Measurements from ENCODE around the gene ARHGEF17.

ARHGEF17 gene

GRCh38 chr11:73275381-73275750 is 32.7 kb upstream of the ARHGEF17 start:
- WGBS (ENCODE audit: extremely low coverage, insufficient coverage, insufficient read length), result no CpG with 5 or more reads among the region's 4 CpGs
- peaks cover 34% of the 10 kb centered on the region for H3K79me1 ChIP-seq (ENCODE audit: low read length)
- H3K4me1 ChIP-seq (ENCODE audit: control insufficient read depth in 1 of 2, insufficient read depth in 2 of 2, low read length in 2 of 2), result peaks cover 42 to 51% of the 10 kb centered on the region in 2 experiments
- H3K9ac ChIP-seq (ENCODE audit: low read length), result no peak overlapping the region
- peak overlapping the region; percentile 80 for H3K18ac ChIP-seq (ENCODE audit: low read length)
- no peak overlapping the region for H3K14ac ChIP-seq (ENCODE audit: low read length)
- no peak overlapping the region for H4K12ac ChIP-seq (ENCODE audit: low read depth, low read length)
- H3K4me2 ChIP-seq (ENCODE audit: low read length), result peak overlapping the region; percentile 38
- peak; percentile 92 to 96 for DNase-seq
- H4K91ac ChIP-seq (ENCODE audit: low read depth, low read length), result peak overlapping the region; percentile 92
- H3K4ac ChIP-seq (ENCODE audit: low read depth, low read length), result peak overlapping the region; percentile 87
- H3K27ac ChIP-seq (ENCODE audit: low read depth, low read length), result peak overlapping the region; percentile 84
- H2BK5ac ChIP-seq (ENCODE audit: low read depth, low read length, poor library complexity), result no peak overlapping the region
- H3K23ac ChIP-seq (ENCODE audit: low read length), result no peak overlapping the region
- no peak overlapping the region for H2AK5ac ChIP-seq (ENCODE audit: low read length)
- peaks cover 0 to 2% of the 10 kb centered on the region in 2 experiments for H3K36me3 ChIP-seq (ENCODE audit: control insufficient read depth in 1 of 2, insufficient read depth in 2 of 2, low read length in 2 of 2)
- peak overlapping the region; percentile 33 for H2BK120ac ChIP-seq (ENCODE audit: insufficient read depth, low read length, poor library complexity)
- H3K79me2 ChIP-seq (ENCODE audit: control insufficient read depth, insufficient read depth, low read length, poor library complexity), result peaks cover 28% of the 10 kb centered on the region
- no peaks in the 10 kb centered on the region for H3K9me3 ChIP-seq (ENCODE audit: insufficient read depth, low read depth, low read length)
- no peak overlapping the region for H2AFZ ChIP-seq (ENCODE audit: insufficient read depth, low read length, poor library complexity)
- no peak overlapping the region for H3K4me3 ChIP-seq (ENCODE audit: low read depth, low read length)
- H3K27me3 ChIP-seq (ENCODE audit: insufficient read depth, low read length), result no peaks in the 10 kb centered on the region
- no peak overlapping the region for H2BK12ac ChIP-seq (ENCODE audit: low read length)
- no peak overlapping the region for H4K8ac ChIP-seq (ENCODE audit: low read depth, low read length)

DNA sequence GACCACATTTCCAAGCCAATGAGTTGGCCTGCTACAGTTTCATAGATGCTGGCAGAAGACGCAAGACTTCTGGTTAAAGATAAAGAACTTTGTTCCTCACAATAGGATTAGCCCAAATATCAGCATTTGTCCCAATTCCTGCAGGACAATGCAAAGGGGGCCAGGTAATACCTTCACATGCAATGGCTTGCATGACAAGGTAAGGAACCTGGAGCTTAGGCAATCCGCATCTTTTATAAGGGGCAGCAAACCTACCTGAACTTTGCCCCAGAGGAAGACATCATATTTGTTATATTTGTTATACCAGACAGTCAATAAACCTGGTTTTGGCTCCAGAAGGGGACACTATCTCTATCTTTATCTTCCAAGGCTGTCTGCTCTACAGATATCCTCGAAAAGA is 30.6 kb upstream of the ARHGEF17 start:
- no CpG with 5 or more reads among the region's 3 CpGs for WGBS (ENCODE audit: extremely low coverage, insufficient coverage, insufficient read length)
- Histone ChIP-seq H3K4me2 (ENCODE audit: low read length) (no peak overlapping the region), H2BK120ac (ENCODE audit: insufficient read depth, low read length, poor library complexity) (no peak overlapping the region)

DNA sequence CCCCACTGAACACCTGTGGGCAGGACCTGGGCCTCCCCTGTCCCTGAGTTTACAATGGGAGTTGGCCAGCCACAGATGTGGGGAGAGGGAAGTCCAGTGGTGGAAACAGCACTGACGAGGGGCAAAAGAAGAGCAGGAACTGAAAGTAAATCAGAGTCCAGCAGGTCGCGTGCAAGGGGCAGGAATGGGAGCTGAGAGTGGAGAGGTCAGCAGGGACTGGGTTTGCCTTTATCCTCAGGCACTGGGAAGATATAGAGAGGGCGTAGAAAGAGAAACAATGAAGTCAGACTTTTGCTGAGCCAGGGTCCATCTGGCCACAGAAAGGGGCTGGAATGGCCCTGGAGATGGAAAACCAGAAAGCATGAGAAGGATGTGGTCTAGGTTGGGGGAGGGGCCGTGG is 27.4 kb upstream of the ARHGEF17 start:
- no peak overlapping the region for H2BK120ac ChIP-seq (ENCODE audit: insufficient read depth, low read length, poor library complexity)
- no peak overlapping the region for H2AK5ac ChIP-seq (ENCODE audit: low read length)
- H3K4ac ChIP-seq (ENCODE audit: low read depth, low read length), result peak overlapping the region; percentile 41
- no peaks in the 10 kb centered on the region for H3K27me3 ChIP-seq (ENCODE audit: insufficient read depth, low read length)
- H3K4me1 ChIP-seq (ENCODE audit: control insufficient read depth in 1 of 2, insufficient read depth in 2 of 2, low read length in 2 of 2), result peaks cover 37 to 48% of the 10 kb centered on the region in 2 experiments
- peaks cover 8% of the 10 kb centered on the region for H3K79me1 ChIP-seq (ENCODE audit: low read length)
- no peak overlapping the region for H3K23ac ChIP-seq (ENCODE audit: low read length)
- peaks cover 9 to 18% of the 10 kb centered on the region in 2 experiments for H3K36me3 ChIP-seq (ENCODE audit: control insufficient read depth in 1 of 2, insufficient read depth in 2 of 2, low read length in 2 of 2)
- peak in 1 of 2 donors; percentile 29 for DNase-seq
- H3K27ac ChIP-seq (ENCODE audit: low read depth, low read length), result no peak overlapping the region
- no peak overlapping the region for H4K8ac ChIP-seq (ENCODE audit: low read depth, low read length)
- no peak overlapping the region for H2AFZ ChIP-seq (ENCODE audit: insufficient read depth, low read length, poor library complexity)
- WGBS (ENCODE audit: extremely low coverage, insufficient coverage, insufficient read length), result no CpG with 5 or more reads among the region's 5 CpGs
- no peak overlapping the region for H3K4me3 ChIP-seq (ENCODE audit: low read depth, low read length)
- H3K18ac ChIP-seq (ENCODE audit: low read length), result no peak overlapping the region
- no peaks in the 10 kb centered on the region for H3K9me3 ChIP-seq (ENCODE audit: insufficient read depth, low read depth, low read length)
- H4K91ac ChIP-seq (ENCODE audit: low read depth, low read length), result no peak overlapping the region
- peaks cover 24% of the 10 kb centered on the region for H3K79me2 ChIP-seq (ENCODE audit: control insufficient read depth, insufficient read depth, low read length, poor library complexity)
- no peak overlapping the region for H3K4me2 ChIP-seq (ENCODE audit: low read length)
- no peak overlapping the region for H2BK5ac ChIP-seq (ENCODE audit: low read depth, low read length, poor library complexity)
- no peak overlapping the region for H3K14ac ChIP-seq (ENCODE audit: low read length)
- no peak overlapping the region for H2BK12ac ChIP-seq (ENCODE audit: low read length)
- no peak overlapping the region for H3K9ac ChIP-seq (ENCODE audit: low read length)
- H4K12ac ChIP-seq (ENCODE audit: low read depth, low read length), result no peak overlapping the region

More for the DNA sequence above, 30.6 kb upstream of the ARHGEF17 start:
- no peak overlapping the region for H2BK12ac ChIP-seq (ENCODE audit: low read length)
- no peak overlapping the region for H3K9ac ChIP-seq (ENCODE audit: low read length)
- H3K79me1 ChIP-seq (ENCODE audit: low read length), result peaks cover 17% of the 10 kb centered on the region
- H3K14ac ChIP-seq (ENCODE audit: low read length), result no peak overlapping the region
- H3K79me2 ChIP-seq (ENCODE audit: control insufficient read depth, insufficient read depth, low read length, poor library complexity), result peaks cover 29% of the 10 kb centered on the region
- H3K27me3 ChIP-seq (ENCODE audit: insufficient read depth, low read length), result no peaks in the 10 kb centered on the region
- no peak overlapping the region for H3K4me3 ChIP-seq (ENCODE audit: low read depth, low read length)
- no peak overlapping the region for H2AK5ac ChIP-seq (ENCODE audit: low read length)
- no peak overlapping the region for H4K12ac ChIP-seq (ENCODE audit: low read depth, low read length)
- peak overlapping the region; percentile 25 for H3K4ac ChIP-seq (ENCODE audit: low read depth, low read length)
- H3K9me3 ChIP-seq (ENCODE audit: insufficient read depth, low read depth, low read length), result no peaks in the 10 kb centered on the region
- peaks cover 4 to 16% of the 10 kb centered on the region in 2 experiments for H3K36me3 ChIP-seq (ENCODE audit: control insufficient read depth in 1 of 2, insufficient read depth in 2 of 2, low read length in 2 of 2)
- no peak overlapping the region for H4K8ac ChIP-seq (ENCODE audit: low read depth, low read length)
- H4K91ac ChIP-seq (ENCODE audit: low read depth, low read length), result no peak overlapping the region
- no peak overlapping the region for H3K18ac ChIP-seq (ENCODE audit: low read length)
- peak overlapping the region; percentile 15 for H3K27ac ChIP-seq (ENCODE audit: low read depth, low read length)
- no peak for DNase-seq
- no peak overlapping the region for H2AFZ ChIP-seq (ENCODE audit: insufficient read depth, low read length, poor library complexity)
- no peak overlapping the region for H2BK5ac ChIP-seq (ENCODE audit: low read depth, low read length, poor library complexity)
- H3K23ac ChIP-seq (ENCODE audit: low read length), result no peak overlapping the region
- H3K4me1 ChIP-seq (ENCODE audit: control insufficient read depth in 1 of 2, insufficient read depth in 2 of 2, low read length in 2 of 2), result peaks cover 39 to 49% of the 10 kb centered on the region in 2 experiments

- WGBS (ENCODE audit: extremely low coverage, insufficient coverage, insufficient read length), result no CpG with 5 or more reads among the region's 3 CpGs
- peaks cover 24% of the 10 kb centered on the region for H3K79me2 ChIP-seq (ENCODE audit: control insufficient read depth, insufficient read depth, low read length, poor library complexity)
- H3K14ac ChIP-seq (ENCODE audit: low read length), result peak overlapping the region; percentile 21
- no peak for DNase-seq
- no peak overlapping the region for H4K91ac ChIP-seq (ENCODE audit: low read depth, low read length)
- no peak overlapping the region for H3K18ac ChIP-seq (ENCODE audit: low read length)
- no peak overlapping the region for H2BK12ac ChIP-seq (ENCODE audit: low read length)
- no peak overlapping the region for H4K12ac ChIP-seq (ENCODE audit: low read depth, low read length)
- H2BK5ac ChIP-seq (ENCODE audit: low read depth, low read length, poor library complexity), result no peak overlapping the region
- H3K79me1 ChIP-seq (ENCODE audit: low read length), result peaks cover 8% of the 10 kb centered on the region
- H3K9me3 ChIP-seq (ENCODE audit: insufficient read depth, low read depth, low read length), result no peaks in the 10 kb centered on the region
- no peak overlapping the region for H4K8ac ChIP-seq (ENCODE audit: low read depth, low read length)
- no peaks in the 10 kb centered on the region for H3K27me3 ChIP-seq (ENCODE audit: insufficient read depth, low read length)
- H3K4me1 ChIP-seq (ENCODE audit: control insufficient read depth in 1 of 2, insufficient read depth in 2 of 2, low read length in 2 of 2), result peaks cover 44 to 53% of the 10 kb centered on the region in 2 experiments
- H3K4me2 ChIP-seq (ENCODE audit: low read length), result no peak overlapping the region
- no peak overlapping the region for H2BK120ac ChIP-seq (ENCODE audit: insufficient read depth, low read length, poor library complexity)
- no peak overlapping the region for H3K27ac ChIP-seq (ENCODE audit: low read depth, low read length)
- peaks cover 10 to 20% of the 10 kb centered on the region in 2 experiments for H3K36me3 ChIP-seq (ENCODE audit: control insufficient read depth in 1 of 2, insufficient read depth in 2 of 2, low read length in 2 of 2)
- H2AFZ ChIP-seq (ENCODE audit: insufficient read depth, low read length, poor library complexity), result no peak overlapping the region
- peak overlapping the region; percentile 50 for H3K4ac ChIP-seq (ENCODE audit: low read depth, low read length)
- H3K23ac ChIP-seq (ENCODE audit: low read length), result no peak overlapping the region
- H2AK5ac ChIP-seq (ENCODE audit: low read length), result no peak overlapping the region
- H3K9ac ChIP-seq (ENCODE audit: low read length), result no peak overlapping the region
- H3K4me3 ChIP-seq (ENCODE audit: low read depth, low read length), result no peak overlapping the region
These were observed 26.8 kb upstream of the ARHGEF17 start for GRCh38 chr11:73281201-73281741.
